MM.1S (cell line): Measurements from ENCODE around the gene RPH3AL.
"Not testable (repeated sequence)": the region's sequence is repeated elsewhere in the genome, so short reads cannot be mapped to it uniquely, and the experiment has no call there.

Experiments
- DNase-seq: peaks from one replicate; pipeline ENCODE4 v3.0.0-alpha.2; 2015
- H2AFZ ChIP-seq: fragments of 300-600 bp; sonication (generic); 2 replicates; pipeline ENCODE4 v1.6.0; 2016; ENCODE audit warnings: antibody characterized with exemption, low read length
- H3F3A ChIP-seq: fragments of 300-600 bp; sonication (generic); 2 replicates; pipeline ENCODE4 v1.6.1; 2016; ENCODE audit warnings: mild to moderate bottlenecking, antibody characterized with exemption, low read length, moderate library complexity, mixed read lengths; ENCODE audit not compliant: insufficient read depth
- H3K27ac ChIP-seq: fragments of 300-600 bp; sonication (generic); 2 replicates; pipeline ENCODE4 v1.5.1; 2016; ENCODE audit warnings: mild to moderate bottlenecking, low read length
- H3K27me3 ChIP-seq: fragments of 300-600 bp; sonication (generic); replicated peaks from 2 replicates; pipeline ENCODE4 v1.6.0; 2016; ENCODE audit warnings: low read length; ENCODE audit not compliant: insufficient read depth
- H3K36me3 ChIP-seq: fragments of 300-600 bp; sonication (generic); replicated peaks from 2 replicates; pipeline ENCODE4 v1.6.1; 2016; ENCODE audit warnings: mild to moderate bottlenecking, low read length, mixed read lengths; ENCODE audit not compliant: insufficient read depth
- H3K4me1 ChIP-seq: fragments of 300-600 bp; sonication (generic); 2 replicates; pipeline ENCODE4 v1.6.1; 2016; ENCODE audit warnings: low read length, mixed read lengths
- H3K4me2 ChIP-seq: fragments of 300-600 bp; sonication (generic); 2 replicates; pipeline ENCODE4 v1.6.0; 2016; ENCODE audit warnings: low read depth, low read length
- H3K4me3 ChIP-seq: fragments of 300-600 bp; sonication (generic); 2 replicates; pipeline ENCODE4 v1.5.1; 2016; ENCODE audit warnings: low read length, mixed read lengths
- H3K79me2 ChIP-seq: fragments of 300-600 bp; sonication (generic); 2 replicates; pipeline ENCODE4 v1.6.1; 2016; ENCODE audit warnings: mixed run types, low read length, mixed read lengths
- H3K9ac ChIP-seq: fragments of 300-600 bp; sonication (generic); 2 replicates; pipeline ENCODE4 v1.6.1; 2016; ENCODE audit warnings: low read length, mixed read lengths
- H3K9me2 ChIP-seq: fragments of 300-600 bp; sonication (generic); replicated peaks from 2 replicates; pipeline ENCODE4 v1.6.1; 2016; ENCODE audit warnings: mild to moderate bottlenecking, low read length, mixed read lengths; ENCODE audit not compliant: insufficient read depth
- H3K9me3 ChIP-seq: fragments of 300-600 bp; sonication (generic); replicated peaks from 2 replicates; pipeline ENCODE4 v1.6.1; 2016; ENCODE audit warnings: mild to moderate bottlenecking, low read length, mixed read lengths; ENCODE audit not compliant: insufficient read depth
- H4K20me1 ChIP-seq: fragments of 300-600 bp; sonication (generic); 2 replicates; pipeline ENCODE4 v1.6.1; 2016; ENCODE audit warnings: mild to moderate bottlenecking, low read length, moderate library complexity, mixed read lengths; ENCODE audit not compliant: insufficient read depth
- EZH2 ChIP-seq: fragments of 300-600 bp; sonication (generic); optimal IDR thresholded peaks from 2 replicates; pipeline ENCODE3; 2017; ENCODE audit warnings: low read depth, mild to moderate bottlenecking, antibody characterized with exemption, low read length, mixed read lengths
- EZH2phosphoT487 ChIP-seq: fragments of 300-600 bp; sonication (generic); IDR thresholded peaks from 2 replicates; pipeline ENCODE4 v1.6.1; 2018; ENCODE audit warnings: antibody characterized with exemption, low read length
- TF ChIP-seq, protein P1 (sequence below): fragments of 300-600 bp; sonication (generic); IDR thresholded peaks from 2 replicates; pipeline ENCODE4 v1.5.1; 2016; ENCODE audit warnings: antibody characterized with exemption, low read length, mixed read lengths

RPH3AL gene

DNA sequence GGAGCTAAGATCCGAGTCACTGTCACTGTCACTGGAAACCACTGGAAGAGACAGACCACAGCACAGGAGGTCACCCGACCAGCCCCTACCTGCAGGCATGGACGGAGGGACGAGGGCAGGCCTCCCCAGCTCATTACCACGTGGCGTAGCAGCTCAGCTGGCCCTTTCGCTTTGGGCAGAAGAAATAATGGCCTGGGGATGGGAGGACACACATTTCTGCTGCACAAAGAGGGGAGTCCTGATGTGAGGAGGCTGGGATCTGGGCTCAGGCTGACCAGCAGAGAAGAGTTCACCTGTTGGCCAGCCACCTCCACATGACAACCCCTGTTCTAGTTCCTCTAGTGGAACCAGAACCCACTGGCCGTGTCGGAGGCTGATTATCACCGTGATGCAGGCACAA lies 132.9 kb downstream of the RPH3AL start:
- Histone ChIP-seq H3K36me3 (no peaks in the 10 kb centered on the region), H3K9me3 (no peaks in the 10 kb centered on the region), H3K9ac (no peak overlapping the region), H3K27ac (no peak overlapping the region), H2AFZ (no peak overlapping the region), H3K79me2 (no peaks in the 10 kb centered on the region), H3K9me2 (no peaks in the 10 kb centered on the region), H3F3A (no peaks in the 10 kb centered on the region), H3K27me3 (peaks cover 40% of the 10 kb centered on the region), H3K4me1 (no peaks in the 10 kb centered on the region), H3K4me2 (no peak overlapping the region), H4K20me1 (no peaks in the 10 kb centered on the region), H3K4me3 (no peak overlapping the region)
- DNase-seq: no peak
- TF ChIP-seq EZH2 (no peak), EZH2phosphoT487 (no peak)
- TF ChIP-seq, protein P1, sequence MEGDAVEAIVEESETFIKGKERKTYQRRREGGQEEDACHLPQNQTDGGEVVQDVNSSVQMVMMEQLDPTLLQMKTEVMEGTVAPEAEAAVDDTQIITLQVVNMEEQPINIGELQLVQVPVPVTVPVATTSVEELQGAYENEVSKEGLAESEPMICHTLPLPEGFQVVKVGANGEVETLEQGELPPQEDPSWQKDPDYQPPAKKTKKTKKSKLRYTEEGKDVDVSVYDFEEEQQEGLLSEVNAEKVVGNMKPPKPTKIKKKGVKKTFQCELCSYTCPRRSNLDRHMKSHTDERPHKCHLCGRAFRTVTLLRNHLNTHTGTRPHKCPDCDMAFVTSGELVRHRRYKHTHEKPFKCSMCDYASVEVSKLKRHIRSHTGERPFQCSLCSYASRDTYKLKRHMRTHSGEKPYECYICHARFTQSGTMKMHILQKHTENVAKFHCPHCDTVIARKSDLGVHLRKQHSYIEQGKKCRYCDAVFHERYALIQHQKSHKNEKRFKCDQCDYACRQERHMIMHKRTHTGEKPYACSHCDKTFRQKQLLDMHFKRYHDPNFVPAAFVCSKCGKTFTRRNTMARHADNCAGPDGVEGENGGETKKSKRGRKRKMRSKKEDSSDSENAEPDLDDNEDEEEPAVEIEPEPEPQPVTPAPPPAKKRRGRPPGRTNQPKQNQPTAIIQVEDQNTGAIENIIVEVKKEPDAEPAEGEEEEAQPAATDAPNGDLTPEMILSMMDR: no peak

- H3K27me3 ChIP-seq: peaks cover 42% of the 10 kb centered on the region
- DNase-seq: no peak
- TF ChIP-seq EZH2phosphoT487 (no peak), EZH2 (no peak)
- TF ChIP-seq, protein P1: no peak
- no peaks in the 10 kb centered on the region for H3F3A ChIP-seq
- no peaks in the 10 kb centered on the region for H3K36me3 ChIP-seq
- H3K4me3 ChIP-seq: no peak overlapping the region
- no peak overlapping the region for H3K27ac ChIP-seq
- H4K20me1 ChIP-seq: no peaks in the 10 kb centered on the region
- no peak overlapping the region for H3K9ac ChIP-seq
- no peaks in the 10 kb centered on the region for H3K9me2 ChIP-seq
- no peaks in the 10 kb centered on the region for H3K79me2 ChIP-seq
- H3K4me2 ChIP-seq: no peak overlapping the region
- H3K4me1 ChIP-seq: no peaks in the 10 kb centered on the region
- H2AFZ ChIP-seq: no peak overlapping the region
- no peaks in the 10 kb centered on the region for H3K9me3 ChIP-seq
Measured at GRCh38 chr17:218432-219110, 134.0 kb downstream of the RPH3AL start.

DNA sequence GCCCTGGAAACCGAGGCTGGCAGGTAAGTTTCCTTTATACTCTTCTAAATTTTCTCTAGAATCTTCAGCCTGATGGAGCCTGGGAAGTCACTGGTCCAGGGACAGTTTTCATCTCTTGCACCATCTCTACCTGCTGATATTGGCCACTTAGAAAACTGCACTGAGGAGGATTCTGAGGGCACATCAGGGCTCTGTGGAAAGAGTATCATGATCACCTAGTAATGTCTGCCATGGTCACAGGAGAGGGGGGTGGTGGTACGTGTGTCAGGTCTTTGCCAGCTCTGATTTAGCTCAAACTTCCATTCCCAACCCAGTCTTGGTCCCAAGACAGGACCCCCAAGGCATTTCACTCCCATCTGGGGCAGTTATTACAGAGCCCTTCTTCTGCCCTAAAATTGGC lies 136.0 kb downstream of the RPH3AL start:
- Histone ChIP-seq H3K4me3 (no peak overlapping the region), H3K9me3 (no peaks in the 10 kb centered on the region), H3K79me2 (no peaks in the 10 kb centered on the region), H3K27ac (no peak overlapping the region), H3K4me2 (no peak overlapping the region), H4K20me1 (no peaks in the 10 kb centered on the region), H3K27me3 (peaks cover 47% of the 10 kb centered on the region), H3K9me2 (no peaks in the 10 kb centered on the region), H3K36me3 (no peaks in the 10 kb centered on the region), H3F3A (no peaks in the 10 kb centered on the region), H3K9ac (no peak overlapping the region), H2AFZ (0 out of 2 replicates have a peak overlapping the region, but pooled peaks have one; percentile 53), H3K4me1 (no peaks in the 10 kb centered on the region)
- DNase-seq: no peak
- TF ChIP-seq, protein P1: no peak
- TF ChIP-seq EZH2phosphoT487 (no peak), EZH2 (no peak)

DNA sequence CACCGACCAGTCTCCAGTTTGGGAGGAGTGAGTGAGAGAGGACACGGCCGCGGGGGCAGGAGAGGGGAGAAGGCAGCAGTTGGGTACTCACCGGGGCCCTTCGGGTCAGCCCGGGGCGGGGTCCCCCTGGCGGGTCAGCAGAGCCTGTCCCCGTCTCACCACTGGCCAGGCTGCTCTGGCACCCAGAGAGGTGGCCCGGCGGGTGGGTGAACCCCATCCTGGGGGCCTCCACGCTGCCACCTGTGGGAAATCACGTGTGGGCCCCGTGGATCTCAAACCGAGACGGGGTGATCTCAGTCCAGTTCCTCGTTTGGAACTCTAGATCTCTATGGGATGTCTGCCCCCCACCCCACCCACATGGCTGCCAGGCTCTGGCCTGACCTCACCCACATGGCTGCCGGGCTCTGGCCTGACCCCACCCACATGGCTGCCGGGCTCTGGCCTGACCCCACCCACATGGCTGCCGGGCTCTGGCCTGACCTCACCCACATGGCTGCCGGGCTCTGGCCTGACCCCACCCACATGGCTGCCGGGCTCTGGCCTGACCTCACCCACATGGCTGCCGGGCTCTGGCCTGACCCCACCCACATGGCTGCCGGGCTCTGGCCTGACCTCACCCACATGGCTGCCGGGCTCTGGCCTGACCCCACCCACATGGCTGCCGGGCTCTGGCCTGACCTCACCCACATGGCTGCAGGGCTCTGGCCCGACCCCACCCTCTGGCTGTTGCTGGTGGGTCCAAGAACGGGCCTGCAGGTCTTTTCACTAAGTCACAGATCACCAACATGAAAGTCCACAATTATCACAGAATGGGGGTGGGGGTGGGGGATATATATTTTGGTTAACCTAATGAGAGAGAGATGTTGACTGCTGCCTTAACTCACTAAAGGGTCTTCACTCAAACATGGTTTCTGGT lies 136.8 kb downstream of the RPH3AL start:
- not testable (repeated sequence) for H3F3A ChIP-seq, H3K9me3 ChIP-seq, H3K9ac ChIP-seq, H4K20me1 ChIP-seq, H3K79me2 ChIP-seq, H3K27ac ChIP-seq, H3K4me1 ChIP-seq, DNase-seq, H3K36me3 ChIP-seq, H3K9me2 ChIP-seq
- H3K4me3 ChIP-seq: peak overlapping the region; percentile 46; the same call in 1 of the 2 replicates
- peak overlapping the region; percentile 74 for H2AFZ ChIP-seq
- H3K27me3 ChIP-seq: peaks cover 55% of the 10 kb centered on the region
- peak overlapping the region; percentile 50; the same call in 1 of the 2 replicates for H3K4me2 ChIP-seq
